PC-9 (cell line): Measurements from ENCODE around the gene GTF3C6. TPM values are rescaled to one million over a fixed set of nuclear protein-coding genes. Genes with fewer than 3 reads are reported as not detected.
"Not testable (repeated sequence)": the region's sequence is repeated elsewhere in the genome, so short reads cannot be mapped to it uniquely, and the experiment has no call there.

Experiments used
- BruUV-seq: library from RNA; stranded (reverse); fragments of 400-500 nt; replicated peaks from 2 replicates; lab custom pipeline; 2021; lab: Mats Ljungman, UMichigan
- CTCF ChIA-PET: fragments of 300-600 bp; sonication (Branson Sonifier 250); formaldehyde crosslinking; loops from one replicate; lab custom pipeline; 2022; ENCODE audit warnings: antibody characterized with exemption; lab: Charles Lee
- POLR2A ChIA-PET: fragments of 300-600 bp; sonication (Branson Sonifier 250); formaldehyde crosslinking; loops from one replicate; lab custom pipeline; 2022; ENCODE audit warnings: antibody characterized with exemption; ENCODE audit not compliant: unreplicated experiment; lab: Charles Lee
- DNase-seq, 2 experiments: peaks; one replicate each; pipeline versions ENCODE4 v3.0.0 to v3.0.0-alpha.2; 2015 to 2022; ENCODE audit warnings: mixed read lengths in 1 of 2
- H2AFZ ChIP-seq: fragments of 200-600 bp; sonication (generic); 2 replicates; pipeline ENCODE4 v1.8.1; 2017; ENCODE audit warnings: antibody characterized with exemption
- H3F3A ChIP-seq: fragments of 200-600 bp; sonication (generic); 2 replicates; pipeline ENCODE4 v1.8.1; 2017; ENCODE audit warnings: antibody characterized with exemption, mild to moderate bottlenecking, low read depth; ENCODE audit not compliant: insufficient read depth
- H3K27ac ChIP-seq: fragments of 200-600 bp; sonication (generic); 2 replicates; pipeline ENCODE4 v1.6.1; 2016; ENCODE audit warnings: mixed run types
- H3K27me3 ChIP-seq: fragments of 200-600 bp; sonication (generic); 2 replicates; pipeline ENCODE4 v1.6.1; 2016; ENCODE audit warnings: low read depth, mixed run types; ENCODE audit not compliant: insufficient read depth
- H3K36me3 ChIP-seq: fragments of 200-600 bp; sonication (generic); 2 replicates; pipeline ENCODE4 v1.6.1; 2016; ENCODE audit warnings: low read depth, mixed run types
- H3K4me1 ChIP-seq: fragments of 200-600 bp; sonication (generic); replicated peaks from 2 replicates; pipeline ENCODE4 v1.6.1; 2016; ENCODE audit warnings: mixed run types; ENCODE audit not compliant: insufficient read depth
- H3K4me2 ChIP-seq: fragments of 200-600 bp; sonication (generic); 2 replicates; pipeline ENCODE4 v1.6.1; 2017; ENCODE audit warnings: mixed run types
- H3K4me3 ChIP-seq: fragments of 200-600 bp; sonication (generic); 2 replicates; pipeline ENCODE4 v1.6.1; 2016; ENCODE audit warnings: mixed run types
- H3K79me2 ChIP-seq: fragments of 200-600 bp; sonication (generic); 2 replicates; pipeline ENCODE4 v1.6.1; 2017; ENCODE audit warnings: low read depth, mixed run types
- H3K9me2 ChIP-seq: fragments of 200-600 bp; sonication (generic); 2 replicates; pipeline ENCODE4 v1.8.1; 2017; ENCODE audit warnings: mild to moderate bottlenecking; ENCODE audit not compliant: insufficient read depth
- H3K9me3 ChIP-seq: fragments of 200-600 bp; sonication (generic); 2 replicates; pipeline ENCODE4 v1.8.1; 2016; ENCODE audit warnings: low read depth; ENCODE audit not compliant: insufficient read depth
- H4K20me1 ChIP-seq: fragments of 200-600 bp; sonication (generic); 2 replicates; pipeline ENCODE4 v1.8.1; 2017; ENCODE audit not compliant: insufficient read depth
- CTCF ChIP-seq: fragments of 200-600 bp; sonication (generic); conservative IDR thresholded peaks from 2 replicates; pipeline ENCODE4 v1.6.1; 2017; ENCODE audit warnings: mixed run types, antibody characterized with exemption, mild to moderate bottlenecking, moderate library complexity
- EZH2 ChIP-seq: fragments of 200-600 bp; sonication (generic); IDR thresholded peaks from 2 replicates; pipeline ENCODE4 v1.8.0; 2017; ENCODE audit warnings: antibody characterized with exemption, low read depth
- intact Hi-C: fragments of 100-400 bp; cut with micrococcal nuclease; formaldehyde crosslinking; loops from one replicate; pipeline ENCODE4 v1.10.0; 2022; ENCODE audit not compliant: unreplicated experiment
- total RNA-seq: library from RNA; stranded (reverse); gene quantifications from 2 replicates; pipeline ENCODE4 v1.2.3, GENCODE V29; 2021

The GTF3C6 gene
- total RNA-seq, 1 experiment from 2014 or later, result 28.5 TPM

GRCh38 chr6:111011360-111012142 lies 53.0 kb downstream of the GTF3C6 start:
- Histone ChIP-seq H3K9me3 (no peaks in the 10 kb centered on the region; the same call in 1 of the 2 replicates), H3F3A (peaks cover 18% of the 10 kb centered on the region; the same call in 1 of the 2 replicates), H3K4me2 (no peak overlapping the region), H3K27ac (no peak overlapping the region), H3K4me1 (no peaks in the 10 kb centered on the region), H3K9me2 (no peaks in the 10 kb centered on the region), H3K4me3 (no peak overlapping the region), H3K36me3 (peaks cover 42% of the 10 kb centered on the region), H3K27me3 (no peaks in the 10 kb centered on the region), H4K20me1 (peaks cover 5% of the 10 kb centered on the region; the same call in 1 of the 2 replicates), H3K79me2 (no peaks in the 10 kb centered on the region), H2AFZ (no peak overlapping the region)
- peak in 1 of 2 experiments; percentile 9 for DNase-seq
- CTCF ChIA-PET, result interaction anchor here (0.7 to 1.4 kb wide), 4 partner anchors 189 to 1032 kb away, joined by 3 to 4 read pairs (median 3); a partner anchor contains a TSS
- TF ChIP-seq CTCF, result peak; percentile 80
- no peak for TF ChIP-seq EZH2
- no TSS peak for BruUV-seq
- intact Hi-C loops, result loop anchor here (1.0 to 2.0 kb wide), 3 partner anchors 199 to 1032 kb away; a partner anchor contains a TSS
- POLR2A ChIA-PET, result no interaction called here

- no peak overlapping the region for H3K4me2 ChIP-seq
- H3K36me3 ChIP-seq, result peaks cover 41% of the 10 kb centered on the region
These were observed 53.6 kb downstream of the GTF3C6 start for GRCh38 chr6:111012143-111012452.

GRCh38 chr6:111012520-111012919 lies 54.0 kb downstream of the GTF3C6 start:
- BruUV-seq, H3K4me1 ChIP-seq, H3K9me3 ChIP-seq, intact Hi-C loops, H3K79me2 ChIP-seq, H3K9me2 ChIP-seq, H3K27me3 ChIP-seq, H3K4me3 ChIP-seq, H4K20me1 ChIP-seq, DNase-seq, H2AFZ ChIP-seq, POLR2A ChIA-PET, H3K27ac ChIP-seq, H3K4me2 ChIP-seq: not testable (repeated sequence)
- Histone ChIP-seq H3K36me3 (peaks cover 37% of the 10 kb centered on the region), H3F3A (peaks cover 13% of the 10 kb centered on the region; the same call in 1 of the 2 replicates)
- CTCF ChIA-PET, result interaction anchor here (0.6 kb wide), 1 partner anchor 196 kb away, joined by 3 read pairs; no protein-coding TSS in a partner anchor

More at GRCh38 chr6:111012143-111012452, 53.6 kb downstream of the GTF3C6 start:
- POLR2A ChIA-PET, result no interaction called here
- Histone ChIP-seq H3K9me2 (no peaks in the 10 kb centered on the region), H4K20me1 (peaks cover 5% of the 10 kb centered on the region; the same call in 1 of the 2 replicates), H3K27ac (no peak overlapping the region), H3K9me3 (no peaks in the 10 kb centered on the region; the same call in 1 of the 2 replicates), H3K27me3 (no peaks in the 10 kb centered on the region), H2AFZ (no peak overlapping the region), H3K79me2 (no peaks in the 10 kb centered on the region), H3F3A (peaks cover 13% of the 10 kb centered on the region; the same call in 1 of the 2 replicates), H3K4me1 (no peaks in the 10 kb centered on the region), H3K4me3 (no peak overlapping the region)
- no peak for TF ChIP-seq CTCF
- no peak for DNase-seq
- no TSS peak for BruUV-seq
- CTCF ChIA-PET, result interaction anchor here (0.6 to 1.4 kb wide), 3 partner anchors 189 to 198 kb away, joined by 3 to 4 read pairs (median 3); no protein-coding TSS in a partner anchor
- intact Hi-C loops, result no loop called here
